Mesenteric fat pad (tissue), 1 donor: Measurements from ENCODE around the gene RSL1D1. TPM values are rescaled to one million over a fixed set of nuclear protein-coding genes. Genes with fewer than 3 reads are reported as not detected.
"Not testable (repeated sequence)": the region's sequence is repeated elsewhere in the genome, so short reads cannot be mapped to it uniquely, and the experiment has no call there.

Source experiments
- DNase-seq: peaks from one replicate; pipeline ENCODE4 v3.0.0-alpha.2; 2020; ENCODE audit warnings: low spot score
- total RNA-seq: library from RNA; stranded (reverse); fragmentation: NEBNext Ultra II Directional; extraction: Animal tissue kit (Norgen Biotek cat#: 25700); gene quantifications from one replicate; pipeline ENCODE4 v1.2.1, GENCODE V29; 2021
- donor health status: DM: yes; HTN: yes; CAD: no.

The RSL1D1 gene
- total RNA-seq, 1 donor from 2014 or later = 200 TPM

DNA sequence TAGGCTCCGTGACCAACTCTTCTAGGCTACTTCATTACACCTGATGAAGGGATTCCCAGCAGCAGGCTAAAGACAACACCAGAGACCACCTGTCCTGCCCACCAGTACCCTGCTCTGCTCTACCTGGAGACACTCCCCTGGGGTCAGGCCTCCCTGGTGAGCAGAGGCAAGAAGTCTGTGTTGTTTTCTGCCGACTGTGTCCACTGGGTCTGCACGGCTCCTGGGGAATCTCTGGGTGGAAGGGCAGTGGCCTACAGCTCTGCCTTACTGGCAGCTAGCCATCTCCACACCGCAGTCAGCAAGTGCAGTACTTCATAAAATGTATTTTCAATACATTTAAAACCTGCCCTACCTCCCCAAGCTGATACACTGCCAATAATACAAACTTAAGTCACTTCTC, 6.8 kb downstream of the RSL1D1 start:
- DNase-seq = peak; percentile 67

DNA sequence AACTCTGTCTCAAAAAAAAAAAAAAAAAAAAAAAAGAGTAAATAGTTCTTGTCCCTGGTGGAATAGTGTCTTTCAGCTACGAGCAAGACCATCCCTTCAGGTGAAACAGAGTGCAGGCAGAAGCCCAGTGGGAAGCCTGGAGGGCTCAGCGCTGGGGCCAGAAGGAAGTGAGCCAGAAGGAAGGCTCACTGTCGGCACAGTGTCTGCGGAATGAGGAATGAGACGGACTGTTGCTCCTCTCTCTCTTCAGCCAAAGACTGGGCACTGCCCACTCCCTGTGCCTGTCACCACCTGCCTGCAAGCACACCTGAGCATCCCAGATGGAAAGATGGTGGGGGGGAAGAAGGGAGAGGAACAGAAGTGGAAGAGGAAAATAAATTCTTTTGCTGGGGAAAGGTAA, 7.5 kb downstream of the RSL1D1 start:
- peak; percentile 72 for DNase-seq

DNA sequence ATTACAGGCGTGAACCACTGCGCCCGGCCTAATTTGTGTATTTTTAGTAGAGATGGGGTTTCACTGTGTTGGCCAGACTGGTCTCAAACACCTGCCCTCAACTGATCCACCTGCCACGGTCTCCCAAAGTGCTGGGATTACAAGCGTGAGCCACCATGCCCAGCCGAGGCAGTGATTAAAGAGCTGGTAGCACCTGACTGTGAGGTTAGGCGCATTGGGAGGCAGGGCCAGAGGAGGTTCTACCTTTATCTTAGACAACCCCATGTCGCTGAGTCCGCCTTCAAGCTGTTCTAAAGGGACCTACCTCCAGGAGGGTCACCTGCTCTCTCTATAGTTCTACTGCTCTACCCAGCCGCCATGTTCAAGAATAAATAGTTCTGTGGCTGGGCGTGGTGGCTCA, 8.1 kb downstream of the RSL1D1 start:
- peak; percentile 22 for DNase-seq

DNA sequence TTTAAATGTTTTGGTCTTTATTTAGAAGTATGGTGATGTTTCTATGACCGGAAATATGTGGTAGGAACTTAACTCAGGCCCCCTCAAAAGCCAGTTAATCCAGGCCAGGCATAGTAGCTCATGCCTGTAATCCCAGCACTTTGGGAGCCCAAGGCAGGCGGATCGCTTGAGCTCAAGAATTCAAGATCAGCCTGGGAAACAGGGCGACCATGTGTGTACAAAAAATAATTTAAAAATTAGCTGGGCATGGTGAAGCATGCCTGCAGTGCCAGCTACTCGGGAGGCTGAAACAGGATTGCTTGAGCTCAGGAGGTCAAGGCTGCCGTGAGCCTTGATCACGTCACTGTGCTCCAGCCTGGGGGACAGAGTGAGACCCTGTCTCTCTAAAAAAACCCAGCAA, 10.3 kb downstream of the RSL1D1 start:
- DNase-seq = peak; percentile 30

DNA sequence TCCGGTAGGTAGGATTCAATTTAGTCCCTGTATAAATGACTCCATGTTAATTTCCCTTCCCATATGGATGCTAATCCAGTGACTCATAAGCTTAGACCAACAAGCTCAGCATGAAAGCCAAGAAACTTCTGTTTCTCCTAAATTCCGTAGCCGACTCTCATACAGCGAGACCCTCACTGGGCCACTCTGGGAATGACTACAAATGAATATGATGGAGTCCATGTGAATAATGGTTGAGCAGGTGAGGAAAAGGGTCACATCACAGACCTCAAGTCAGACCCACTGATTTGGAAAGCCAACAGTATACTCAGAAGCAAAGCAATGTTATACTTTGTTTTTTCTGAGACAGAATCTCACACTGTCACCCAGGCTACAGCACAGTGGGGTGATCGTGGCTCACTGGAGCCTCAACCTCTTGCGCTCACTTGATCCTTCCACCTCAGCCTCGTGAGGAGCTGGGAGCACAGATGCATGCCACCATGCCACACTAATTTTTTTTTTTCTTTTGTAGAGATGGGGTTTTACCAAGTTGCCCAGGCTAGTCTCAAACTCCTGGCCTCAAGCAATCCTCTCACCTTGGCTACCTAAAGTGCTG, 14.6 kb downstream of the RSL1D1 start:
- peak; percentile 33 for DNase-seq

DNA sequence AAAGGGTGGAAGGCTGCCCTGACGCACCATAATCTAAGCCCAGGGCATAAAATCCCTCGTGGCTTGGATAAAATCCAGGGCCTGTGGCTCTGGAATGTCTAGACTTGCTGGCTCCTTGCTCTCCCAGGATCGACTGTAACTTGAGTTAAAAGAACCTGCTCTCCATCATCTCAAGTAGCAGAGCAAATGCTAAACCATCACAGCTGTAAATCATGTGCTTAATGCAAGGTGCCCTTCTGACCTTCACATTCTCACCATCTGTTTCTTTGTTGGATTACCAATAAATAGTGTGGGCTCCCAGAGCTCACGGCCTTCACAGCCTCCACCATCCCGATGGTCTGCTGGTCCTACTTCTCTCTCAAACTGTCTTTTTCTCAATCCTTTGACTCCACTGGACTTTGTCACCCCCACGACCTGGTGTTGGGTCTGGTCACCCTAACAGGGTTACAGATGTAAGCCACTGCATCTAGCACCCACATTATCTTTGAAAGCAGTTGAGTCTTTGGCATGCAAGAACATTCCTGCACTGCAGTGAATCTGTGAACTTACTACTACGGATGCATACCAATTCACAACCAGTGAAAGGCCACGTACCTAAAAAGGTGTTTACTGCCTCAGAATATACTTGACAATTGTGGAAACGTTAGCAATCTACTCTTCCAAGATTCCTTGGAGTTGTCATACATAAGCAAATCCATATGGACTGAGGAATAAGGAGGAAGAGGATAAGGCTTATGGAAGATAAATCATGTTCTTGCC, 15.3 kb downstream of the RSL1D1 start:
- peak; percentile 41 for DNase-seq

DNA sequence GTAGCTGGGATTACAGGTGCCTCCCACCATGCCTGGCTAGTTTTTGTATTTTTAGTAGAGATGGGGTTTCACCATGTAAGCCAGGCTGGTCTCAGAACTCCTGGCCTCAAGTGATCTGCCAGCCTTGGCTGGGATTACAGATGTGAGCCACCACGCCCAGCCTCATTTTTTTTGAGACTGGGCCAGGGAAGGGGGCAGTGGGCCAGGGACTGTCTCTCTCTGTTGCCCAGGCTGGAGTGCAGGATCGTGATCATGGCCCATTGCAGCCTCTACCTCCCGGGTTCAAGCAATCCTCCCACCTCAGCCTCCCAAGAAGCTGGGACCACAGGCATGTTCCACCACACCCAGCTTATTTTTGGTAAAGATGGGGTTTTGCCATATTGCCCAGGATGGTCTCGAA, 16.0 kb downstream of the RSL1D1 start:
- peak; percentile 33 for DNase-seq

DNA sequence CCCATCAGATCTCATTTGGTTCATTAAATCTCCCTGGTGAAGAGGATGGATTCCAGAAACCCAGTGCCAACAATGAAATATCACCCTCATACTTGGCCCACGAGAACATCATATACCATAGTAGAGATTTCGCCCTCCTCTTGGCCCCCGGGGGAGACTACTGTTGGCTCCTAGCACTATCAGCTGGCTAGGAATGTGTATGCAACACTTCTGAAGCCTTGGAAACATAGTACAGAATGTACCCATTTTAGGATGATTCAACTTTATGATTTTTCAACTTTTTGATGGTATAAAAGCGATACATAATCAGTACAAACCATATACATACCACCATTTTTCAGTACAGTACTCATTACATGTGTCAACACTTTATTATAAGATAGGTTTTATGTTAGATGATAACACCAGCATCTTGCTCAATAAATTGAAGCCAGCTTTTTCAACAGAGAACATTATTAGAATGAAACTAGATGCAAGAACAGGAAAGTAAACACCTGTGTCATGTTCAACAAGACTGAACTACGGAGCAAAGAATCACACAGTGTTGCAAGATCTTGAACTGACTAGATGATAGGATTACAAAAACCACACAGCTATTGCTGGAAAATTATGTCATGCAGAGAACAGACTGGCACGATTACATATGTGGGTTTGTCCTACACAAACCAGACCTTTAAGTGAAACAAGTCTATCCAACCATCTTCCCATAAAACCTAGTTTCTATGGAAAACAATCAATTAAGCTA, 17.2 kb downstream of the RSL1D1 start:
- DNase-seq = no peak

DNA sequence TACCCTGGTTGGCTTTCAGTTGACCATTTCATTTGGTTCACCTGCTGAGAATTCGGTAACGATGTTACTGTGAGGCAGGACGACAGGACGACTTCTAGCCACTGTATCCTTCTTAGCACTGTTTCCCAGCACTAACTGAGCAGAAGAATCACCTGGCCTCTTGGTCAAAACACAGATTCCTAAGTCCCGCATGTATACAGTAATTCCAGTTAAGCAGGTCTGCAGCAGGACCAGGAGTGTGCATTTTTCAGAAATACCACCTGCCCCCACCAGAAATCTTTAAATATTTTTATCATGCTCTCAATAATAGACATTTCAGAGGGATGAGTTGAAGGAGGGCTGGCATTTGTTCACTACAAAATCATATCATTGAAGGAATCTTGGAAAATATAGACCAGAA, 22.6 kb downstream of the RSL1D1 start:
- no peak for DNase-seq

DNA sequence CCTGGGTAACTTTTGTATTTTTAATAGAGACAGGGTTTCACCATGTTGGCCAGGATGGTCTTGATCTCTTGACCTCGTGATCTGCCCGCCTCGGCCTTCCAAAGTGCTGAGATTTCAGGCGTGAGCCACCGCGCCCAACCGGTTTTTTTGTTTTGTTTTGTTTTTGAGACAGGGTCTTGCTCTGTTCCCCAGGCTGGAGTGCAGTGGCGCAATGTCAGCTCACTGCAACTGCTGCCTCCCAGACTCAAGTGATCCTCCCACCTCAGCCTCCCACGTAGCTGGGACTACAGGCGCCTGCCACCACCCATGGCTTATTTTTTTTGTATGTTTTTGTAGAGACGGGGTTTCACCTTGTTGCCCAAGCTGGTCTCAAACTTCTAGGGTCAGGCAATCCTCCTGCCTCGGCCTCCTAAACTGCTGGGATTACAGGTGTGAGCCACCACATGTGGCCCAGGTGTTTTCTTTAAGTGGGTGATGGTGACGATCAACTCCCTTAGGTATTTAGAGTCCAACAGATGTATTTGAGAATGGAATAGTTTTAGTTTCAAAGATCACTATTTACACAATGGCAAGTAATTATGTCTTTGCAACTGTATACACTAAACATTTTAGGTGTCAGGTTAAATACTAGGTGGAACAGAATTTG, 25.7 kb downstream of the RSL1D1 start:
- not testable (repeated sequence) for DNase-seq

DNA sequence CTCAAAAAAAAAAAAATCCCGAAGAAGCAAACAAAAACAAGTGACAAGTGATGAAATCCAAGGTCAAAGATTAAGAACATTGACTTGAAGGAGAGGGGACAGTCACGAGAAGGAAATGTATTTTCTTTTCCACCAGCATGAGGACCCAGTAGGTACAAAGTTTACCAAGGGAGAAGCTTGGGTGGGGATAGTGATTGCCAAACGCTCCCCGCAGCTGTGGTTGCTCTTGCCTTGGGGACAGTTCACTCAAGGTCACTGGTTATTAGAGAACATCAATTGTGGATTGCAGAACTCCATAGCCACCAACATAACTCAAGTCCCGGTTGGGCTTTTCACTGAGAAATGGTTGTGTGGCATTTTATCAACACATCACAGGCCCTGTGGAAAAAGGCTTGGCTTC, 27.0 kb downstream of the RSL1D1 start:
- no peak for DNase-seq

DNA sequence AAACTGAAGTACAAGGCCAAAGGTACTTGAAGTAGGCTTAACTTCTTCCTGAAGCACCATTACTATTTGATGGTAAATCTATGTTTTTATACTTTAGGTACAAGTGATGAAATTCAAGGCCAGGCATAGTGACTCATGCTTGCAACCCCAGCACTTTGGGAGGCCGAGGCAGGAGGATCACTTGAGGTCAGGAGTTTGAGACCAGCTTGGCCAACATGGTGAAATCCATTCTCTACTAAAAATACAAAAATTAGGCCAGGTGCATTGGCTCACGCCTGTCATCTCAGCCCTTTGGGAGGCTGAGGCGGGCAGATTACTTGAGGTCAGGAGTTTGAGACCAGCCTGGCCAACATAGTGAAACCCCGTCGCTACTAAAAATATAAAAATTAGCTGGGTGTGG, 27.7 kb downstream of the RSL1D1 start:
- not testable (repeated sequence) for DNase-seq

DNA sequence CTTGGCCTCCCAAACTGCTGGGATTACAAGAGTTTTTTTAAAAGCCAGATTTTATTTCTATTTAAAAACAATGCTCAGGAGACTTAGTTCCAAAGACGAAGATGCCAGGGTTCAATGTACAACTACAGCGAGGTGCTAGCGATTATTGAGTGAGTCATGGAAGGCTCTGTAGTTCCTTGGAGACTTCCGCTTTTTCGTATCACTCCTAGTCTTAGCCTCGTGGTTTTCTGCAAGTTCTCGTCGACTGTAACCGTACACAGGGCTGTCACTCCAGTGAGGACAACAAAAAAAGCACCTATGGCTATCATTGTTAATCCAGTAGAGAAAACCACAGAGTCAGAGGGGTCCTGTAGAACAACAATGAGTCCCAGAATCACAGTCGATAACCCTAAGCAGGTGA, 31.5 kb downstream of the RSL1D1 start:
- no peak for DNase-seq

DNA sequence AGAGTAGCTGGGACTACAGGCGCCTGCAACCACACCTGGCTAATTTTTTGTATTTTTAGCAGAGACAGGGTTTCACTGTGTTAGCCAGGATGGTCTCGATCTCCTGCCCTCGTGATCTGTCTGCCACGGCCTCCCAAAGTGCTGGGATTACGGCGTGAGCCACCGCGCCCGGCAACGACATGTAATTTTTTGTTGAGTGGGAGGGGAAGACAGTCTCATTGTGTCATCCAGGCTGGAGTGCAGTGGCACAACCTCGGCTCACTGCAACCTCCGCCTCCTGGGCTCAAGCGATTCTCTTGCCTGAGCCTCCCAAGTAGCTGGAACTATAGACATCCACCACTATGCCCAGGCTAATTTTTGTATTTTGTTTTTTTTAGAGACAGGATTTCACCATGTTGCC, 32.4 kb downstream of the RSL1D1 start:
- not testable (repeated sequence) for DNase-seq

DNA sequence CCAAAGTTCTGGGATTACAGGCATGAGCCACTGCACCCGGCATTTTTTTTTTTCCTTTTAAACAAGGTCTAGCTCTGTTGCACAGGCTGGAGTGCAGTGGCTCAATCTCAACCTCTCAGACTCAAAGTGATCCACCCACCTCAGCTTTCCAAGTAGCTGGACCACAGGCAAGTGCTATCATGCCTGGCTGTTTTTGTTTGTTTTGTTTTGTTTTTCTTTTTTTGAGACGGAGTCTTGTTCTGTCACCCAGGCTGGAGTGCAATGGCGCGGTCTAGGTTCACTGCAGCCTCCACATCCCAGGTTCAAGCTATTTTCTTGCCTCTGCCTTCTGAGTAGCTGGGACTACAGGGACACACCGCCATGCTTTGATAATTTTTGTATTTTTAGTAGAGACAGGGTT, 35.2 kb downstream of the RSL1D1 start:
- DNase-seq = no peak

DNA sequence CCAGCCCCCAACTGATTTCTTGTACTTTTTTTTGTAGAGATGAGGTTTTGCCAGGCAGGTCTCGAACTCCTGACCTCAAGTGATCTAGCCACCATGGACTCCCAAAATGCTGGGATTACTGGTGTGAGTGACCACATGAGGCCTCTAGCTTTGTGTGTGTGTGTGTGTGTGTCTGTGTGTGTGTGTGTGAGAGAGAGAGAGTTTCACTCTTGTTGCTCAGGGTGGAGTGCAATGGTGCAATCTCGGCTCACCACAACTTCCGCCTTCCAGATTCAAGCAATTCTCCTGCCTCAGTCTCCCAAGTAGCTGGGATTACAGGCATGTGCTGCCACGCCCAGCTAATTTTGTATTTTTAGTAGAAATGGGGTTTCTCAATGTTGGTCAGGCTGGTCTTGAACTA, 36.5 kb downstream of the RSL1D1 start:
- DNase-seq = not testable (repeated sequence)

DNA sequence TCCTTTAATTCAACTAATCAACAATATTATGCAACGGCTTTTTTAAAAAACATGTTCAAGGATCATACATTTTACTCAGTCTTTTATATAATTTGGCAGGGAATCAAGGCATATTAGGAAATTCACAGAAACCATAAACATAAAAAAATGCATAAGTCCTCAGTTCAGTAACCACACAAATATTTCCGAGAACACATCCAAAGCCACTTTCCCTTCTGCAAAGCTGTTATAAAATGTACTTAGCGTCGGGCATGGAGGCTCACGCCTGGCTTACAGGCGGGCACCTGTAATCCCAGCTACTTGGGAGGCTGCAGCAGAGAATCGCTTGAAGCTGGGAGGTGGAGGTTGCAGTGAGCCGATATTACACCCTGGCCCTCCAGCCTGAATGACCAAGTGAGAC, 44.6 kb downstream of the RSL1D1 start:
- DNase-seq = no peak

DNA sequence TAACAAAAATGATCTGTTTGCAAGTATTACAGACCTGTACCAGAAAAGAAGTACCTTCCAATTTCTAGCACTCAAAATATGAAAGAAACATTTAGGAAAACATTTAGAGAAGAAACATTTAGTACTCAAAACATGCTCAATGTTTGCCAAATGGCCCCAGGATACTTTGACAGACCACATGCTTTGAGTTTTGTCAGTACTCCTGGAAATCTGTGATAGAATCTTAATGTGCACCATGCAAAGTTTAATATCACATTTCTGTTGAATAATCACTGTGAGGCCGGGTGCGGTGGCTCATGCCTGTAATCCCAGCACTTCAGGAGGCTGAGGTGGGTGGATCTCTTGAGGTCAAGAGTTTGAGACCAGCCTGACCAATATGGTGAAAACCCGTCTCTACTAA, 45.8 kb downstream of the RSL1D1 start:
- DNase-seq = no peak

DNA sequence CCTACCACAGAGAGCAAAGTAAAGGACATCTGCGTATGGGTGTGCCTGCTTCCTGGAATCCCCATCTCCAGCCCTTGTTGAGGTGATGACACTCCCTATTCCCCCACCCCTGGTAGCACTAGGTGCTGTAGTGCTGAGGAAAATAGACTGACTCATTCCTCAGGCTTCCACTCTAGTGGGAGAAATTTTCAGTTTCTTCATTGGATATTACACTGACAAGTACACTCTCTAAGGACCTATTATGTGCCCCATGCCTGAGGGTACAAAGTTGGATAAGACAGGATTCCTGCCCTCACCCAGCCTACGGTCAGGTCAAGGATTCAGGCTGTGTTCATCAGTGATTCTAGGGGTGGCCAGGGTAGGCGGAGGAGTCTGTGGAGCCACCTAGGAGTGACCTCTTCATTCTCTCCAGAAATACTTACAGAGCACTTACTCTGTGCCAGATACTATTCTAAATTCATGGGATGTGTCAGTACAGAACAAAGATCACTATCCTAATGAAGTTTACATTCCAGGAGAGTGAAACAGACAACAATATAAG, 49.8 kb downstream of the RSL1D1 start:
- no peak for DNase-seq

DNA sequence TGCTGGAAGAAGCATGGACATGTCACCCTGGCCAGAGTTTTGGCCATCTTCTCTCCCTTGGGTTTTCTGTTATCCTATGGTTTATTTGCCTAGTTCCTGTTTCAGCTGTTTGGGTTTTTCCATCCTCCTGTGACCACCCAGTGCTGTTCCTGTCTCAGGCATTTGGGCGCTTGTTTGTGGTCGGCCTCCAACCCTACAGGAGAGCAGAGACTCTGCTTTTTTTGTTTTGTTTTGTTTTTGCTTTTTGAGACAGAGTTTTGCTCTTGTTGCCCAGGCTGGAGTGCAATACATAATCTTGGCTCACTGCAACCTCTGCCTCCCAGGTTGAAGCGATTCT, 51.0 kb downstream of the RSL1D1 start:
- no peak for DNase-seq

DNA sequence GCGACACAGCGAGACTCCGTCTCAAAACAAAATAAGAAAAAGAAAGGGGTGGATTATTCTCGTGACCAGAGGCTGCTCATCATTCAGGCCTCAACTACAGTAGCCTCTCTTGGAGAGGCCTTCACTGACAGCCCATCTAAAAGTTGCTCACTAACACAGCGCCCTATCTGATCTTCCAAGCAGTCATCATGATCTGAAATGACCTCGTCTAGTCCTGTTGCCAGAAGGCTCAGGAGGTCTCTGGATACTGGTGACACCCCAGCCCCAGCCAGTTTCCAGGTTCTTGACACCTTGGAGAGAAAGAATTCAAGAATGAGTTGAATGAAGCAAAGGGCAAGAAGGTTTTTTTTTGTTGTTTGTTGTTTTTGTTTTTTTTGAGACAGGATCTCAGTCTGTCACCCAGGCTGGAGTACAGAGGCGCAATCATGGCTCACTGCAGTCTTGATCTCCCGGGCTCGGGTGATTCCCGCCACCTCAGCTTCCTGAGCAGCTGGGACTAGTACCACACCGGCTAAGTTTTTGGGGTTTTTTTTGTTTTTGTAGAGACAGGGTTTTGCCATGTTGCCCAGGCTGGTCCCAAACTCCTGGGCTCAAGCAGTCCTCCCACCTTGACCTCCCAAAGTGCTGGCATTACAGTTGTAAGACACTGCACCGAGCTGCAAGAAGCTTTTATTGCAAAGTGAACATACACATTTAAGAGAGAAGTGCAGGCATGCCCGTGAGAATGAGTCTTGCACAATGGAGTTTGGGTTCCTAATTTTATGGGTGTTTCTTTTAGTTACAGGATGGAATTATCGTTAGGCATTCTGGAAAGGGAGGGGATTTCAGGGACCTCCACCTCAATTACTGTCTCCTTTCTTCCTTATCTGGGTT, 51.6 kb downstream of the RSL1D1 start:
- DNase-seq = no peak
